Stimulated activated CD8-positive, alpha-beta memory T cell treated with anti-CD3 and anti-CD28 coated beads, Interleukin-12 subunit alpha, Interleukin-12 subunit beta, amount 100 ng/mL, for 1 hour (primary cell): ENCODE measurements around the gene RPP14.

Experiments
- DNase-seq: peaks from one replicate; pipeline ENCODE4 v3.0.0-alpha.2; 2020; ENCODE audit warnings: low read depth

Gene RPP14

DNA sequence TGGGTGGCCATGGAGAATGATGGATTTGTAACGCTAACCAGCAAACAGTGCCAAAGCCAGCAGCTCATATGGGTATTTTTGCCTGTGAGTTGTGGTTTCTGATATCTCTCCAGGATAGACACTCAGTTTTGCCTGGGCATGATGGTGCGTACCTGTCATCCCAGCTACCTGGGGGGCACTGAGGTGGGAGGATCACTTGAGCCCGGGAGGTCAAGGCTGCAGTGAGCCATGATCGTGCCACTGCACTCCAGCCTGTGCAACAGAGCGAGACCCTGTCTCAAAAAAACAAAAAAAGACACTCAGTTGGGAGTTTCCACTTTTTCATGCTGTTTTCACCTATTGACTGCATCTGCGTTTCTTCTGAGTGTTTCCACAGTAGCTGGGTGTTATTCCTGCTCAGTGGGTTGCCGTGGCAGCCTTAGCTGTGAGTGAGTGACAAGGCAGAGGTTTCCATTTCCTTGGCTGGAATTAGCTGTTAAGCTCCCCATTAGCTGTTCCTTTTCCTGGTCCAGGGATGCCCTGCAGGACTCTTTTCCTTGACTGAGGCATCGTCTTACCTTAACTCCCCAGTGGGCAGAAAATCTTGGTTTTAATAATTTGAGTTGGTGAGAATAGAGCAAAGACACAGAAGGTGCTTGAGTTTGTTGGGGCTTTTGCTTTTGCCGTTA, 14.2 kb upstream of the RPP14 start:
- DNase-seq = no peak

DNA sequence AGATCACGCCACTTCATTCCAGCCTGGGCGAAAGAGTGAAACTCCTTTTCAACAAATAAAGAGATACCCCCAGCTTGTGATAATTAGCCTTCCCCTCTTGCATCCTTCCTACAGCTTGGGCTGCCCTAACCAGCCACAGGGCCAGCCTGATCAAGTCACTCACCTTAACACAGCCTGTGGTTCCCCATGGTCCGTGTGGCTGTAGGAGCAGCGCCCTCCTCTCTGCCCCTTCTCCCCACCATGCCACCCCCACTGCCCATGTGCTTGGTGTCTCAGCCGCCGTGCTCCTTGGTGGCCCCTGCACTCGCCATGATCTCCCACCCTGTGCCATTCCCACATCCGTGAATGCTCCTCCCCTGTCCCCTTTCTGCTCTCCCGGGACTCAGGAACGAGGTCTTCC, 13.2 kb upstream of the RPP14 start:
- DNase-seq = no peak

DNA sequence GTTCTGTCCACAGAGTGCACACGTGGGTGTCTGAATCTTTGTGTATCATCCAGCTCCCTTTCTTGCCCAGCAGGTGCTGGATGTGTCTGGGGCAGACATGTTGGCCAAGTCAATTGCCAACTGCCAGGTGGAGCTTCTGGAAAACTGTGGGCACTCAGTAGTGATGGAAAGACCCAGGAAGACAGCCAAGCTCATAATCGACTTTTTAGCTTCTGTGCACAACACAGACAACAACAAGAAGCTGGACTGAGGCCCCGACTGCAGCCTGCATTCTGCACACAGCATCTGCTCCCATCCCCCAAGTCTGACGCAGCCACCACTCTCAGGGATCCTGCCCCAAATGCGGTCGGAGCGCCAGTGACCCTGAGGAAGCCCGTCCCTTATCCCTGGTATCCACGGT, 12.5 kb upstream of the RPP14 start:
- no peak for DNase-seq

DNA sequence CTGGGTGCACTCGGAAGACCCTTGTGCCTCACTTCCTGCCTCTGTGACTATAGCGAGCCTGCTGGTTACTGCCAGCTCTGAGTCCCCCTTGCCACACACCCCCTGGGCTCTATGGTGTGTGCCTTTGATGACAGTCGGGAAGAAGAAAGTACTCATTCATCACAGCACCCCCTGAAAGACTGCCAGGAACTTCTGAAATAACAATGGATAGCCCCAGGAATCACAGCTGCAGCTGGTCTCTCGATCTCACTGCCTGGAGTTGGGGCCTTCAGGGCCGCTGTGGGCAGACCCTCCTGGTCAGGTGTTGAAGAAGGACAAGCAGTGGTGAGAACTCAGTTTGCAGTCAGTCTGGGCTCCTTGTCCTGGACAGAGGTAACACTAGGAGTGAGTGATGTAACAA, 9.8 kb upstream of the RPP14 start:
- no peak for DNase-seq

DNA sequence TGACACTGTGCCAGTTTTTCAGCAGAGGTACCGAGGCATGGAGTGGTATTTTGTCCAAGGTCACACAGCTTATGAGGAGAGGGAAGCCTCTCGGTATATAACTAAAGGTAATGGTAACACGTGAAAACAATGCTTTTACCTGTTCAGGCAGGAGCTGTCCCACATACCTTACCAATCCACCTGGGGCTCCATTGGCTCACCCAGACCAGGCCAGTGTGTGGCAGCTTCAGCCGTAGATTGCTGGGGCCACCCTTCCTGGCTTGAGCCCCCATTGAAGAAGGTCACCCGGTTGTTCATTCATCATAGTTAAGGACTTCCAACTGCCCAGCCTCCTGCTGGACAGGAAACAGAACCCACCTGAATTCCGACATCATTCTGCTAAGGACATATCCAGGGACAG, 9.2 kb upstream of the RPP14 start:
- no peak for DNase-seq

DNA sequence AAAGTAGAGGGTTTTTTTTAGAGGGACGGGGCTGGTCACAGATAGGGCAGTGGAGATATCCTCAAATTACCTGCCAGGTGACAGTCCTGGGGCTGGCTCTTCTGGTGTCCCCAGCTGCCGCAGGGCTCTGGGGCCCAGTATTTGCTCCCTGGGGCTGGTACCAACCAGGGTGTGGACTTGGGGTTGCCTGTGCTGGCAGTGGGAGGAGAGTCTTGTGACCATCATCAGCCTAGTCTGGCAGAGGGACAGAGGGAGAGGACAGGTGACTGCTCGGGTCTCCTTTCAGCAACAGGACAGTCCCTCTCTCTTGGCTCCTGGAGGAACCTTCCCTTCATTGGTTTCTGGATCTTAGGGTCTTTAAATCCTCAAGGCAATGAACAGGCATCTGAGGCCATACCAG, 7.9 kb upstream of the RPP14 start:
- no peak for DNase-seq

DNA sequence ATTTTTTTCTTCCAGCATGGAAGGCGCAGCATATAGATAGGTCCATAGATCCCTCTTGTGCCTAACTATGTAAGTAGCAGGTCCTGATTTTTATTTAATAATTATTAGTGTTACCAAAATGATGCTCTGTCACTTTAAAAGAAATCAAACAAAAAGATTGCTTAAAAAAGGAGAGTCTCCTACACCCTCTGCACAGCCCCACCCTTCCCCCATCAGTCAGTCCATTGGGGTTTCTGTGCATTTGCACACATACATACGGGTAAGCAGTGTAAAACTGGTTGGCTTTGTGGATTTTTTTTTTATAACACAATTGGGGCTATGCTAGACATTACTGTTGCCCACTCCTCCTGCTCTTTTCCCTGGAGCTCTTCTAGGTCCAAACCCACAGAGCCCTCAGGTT, 7.0 kb upstream of the RPP14 start:
- DNase-seq = no peak

DNA sequence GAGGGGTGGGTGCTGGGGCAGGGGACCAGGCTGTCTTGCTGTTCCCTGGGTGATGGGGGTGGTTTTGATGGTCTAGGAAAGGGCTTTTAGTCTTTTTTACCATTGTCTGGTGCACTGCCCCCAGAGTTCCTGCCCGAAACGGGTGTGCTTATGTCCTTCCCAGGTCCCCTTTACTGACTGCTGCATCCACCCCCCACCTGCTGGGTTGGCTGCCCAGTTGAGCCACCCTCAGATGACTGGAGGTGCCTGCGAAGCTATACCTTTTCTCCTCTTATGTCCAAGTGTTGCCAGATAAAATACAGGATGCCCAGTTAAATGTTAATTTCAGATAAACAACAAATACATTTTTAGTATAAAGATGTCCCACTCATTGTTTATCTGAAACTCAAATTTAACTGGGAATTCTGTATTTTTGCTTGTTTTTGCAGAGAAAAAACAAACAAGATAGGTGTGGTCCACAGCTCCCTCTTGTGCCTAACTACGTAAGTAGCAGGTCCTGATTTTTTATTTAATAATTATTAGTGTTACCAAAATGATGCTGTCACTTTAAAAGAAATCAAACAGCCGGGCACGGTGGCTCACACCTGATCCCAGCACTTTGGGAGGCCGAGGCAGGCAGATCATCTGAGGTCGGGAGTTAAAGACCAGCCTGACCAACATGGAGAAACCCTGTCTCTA, 6.1 kb upstream of the RPP14 start:
- no peak for DNase-seq

DNA sequence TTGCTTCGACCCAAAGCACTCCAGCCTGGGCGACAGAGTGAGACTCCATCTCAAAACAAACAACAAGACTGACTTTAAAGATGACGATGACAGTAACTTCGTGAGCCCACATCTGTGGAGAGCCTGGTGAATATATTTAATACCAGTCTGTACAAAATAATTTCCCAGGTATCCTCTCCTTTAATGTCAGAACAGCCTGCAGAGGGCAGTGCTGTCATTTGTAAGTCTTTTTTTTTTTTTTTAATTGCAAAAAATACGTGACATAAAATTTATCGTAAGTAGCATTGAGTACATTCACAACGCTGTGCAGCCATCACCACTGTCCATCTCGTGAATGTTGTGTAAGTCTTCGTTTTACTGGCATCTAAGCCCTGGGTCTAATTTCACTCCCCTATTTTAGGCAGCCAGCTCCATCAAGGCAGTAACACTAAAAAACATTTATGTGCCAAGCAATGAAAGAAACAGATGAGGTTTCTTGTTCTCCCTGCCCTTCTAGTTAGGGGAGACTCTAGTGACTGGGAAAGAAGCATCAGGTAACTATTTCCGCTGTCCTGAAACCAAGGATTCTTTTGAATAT, 1.7 kb downstream of the RPP14 start:
- DNase-seq = no peak

DNA sequence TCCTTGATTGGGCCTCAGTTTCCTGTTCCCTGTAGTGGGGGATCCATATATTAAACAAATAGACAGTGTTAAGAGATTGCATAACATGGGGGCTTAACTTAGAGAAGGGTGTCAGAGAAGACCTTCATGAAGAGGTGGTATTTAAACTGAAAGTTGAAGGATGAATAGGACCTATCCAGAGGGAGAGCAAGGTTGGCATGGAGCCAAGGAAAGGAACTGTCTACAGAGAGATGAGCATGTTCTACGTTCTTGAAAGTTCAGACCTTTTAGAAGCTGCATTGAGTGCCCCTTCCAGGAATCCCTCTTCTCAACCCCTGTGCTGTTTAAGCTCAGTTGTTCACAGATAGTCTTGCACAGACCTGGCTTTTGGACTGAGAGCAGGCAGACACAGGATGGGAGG, 2.7 kb downstream of the RPP14 start:
- DNase-seq = no peak

DNA sequence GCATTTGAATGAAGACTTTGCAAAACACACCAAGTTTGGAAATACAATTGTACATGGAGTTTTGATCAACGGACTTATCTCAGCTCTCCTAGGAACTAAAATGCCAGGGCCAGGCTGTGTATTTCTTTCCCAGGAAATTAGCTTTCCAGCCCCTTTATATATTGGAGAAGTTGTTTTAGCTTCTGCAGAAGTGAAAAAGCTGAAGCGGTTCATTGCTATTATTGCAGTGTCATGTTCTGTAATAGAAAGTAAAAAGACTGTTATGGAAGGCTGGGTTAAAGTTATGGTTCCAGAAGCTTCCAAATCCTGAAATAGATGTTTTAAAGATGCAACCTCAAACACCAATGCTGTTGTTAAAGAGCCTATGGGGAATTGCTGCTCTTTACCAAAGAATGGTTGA, 11.8 kb downstream of the RPP14 start:
- DNase-seq = no peak

DNA sequence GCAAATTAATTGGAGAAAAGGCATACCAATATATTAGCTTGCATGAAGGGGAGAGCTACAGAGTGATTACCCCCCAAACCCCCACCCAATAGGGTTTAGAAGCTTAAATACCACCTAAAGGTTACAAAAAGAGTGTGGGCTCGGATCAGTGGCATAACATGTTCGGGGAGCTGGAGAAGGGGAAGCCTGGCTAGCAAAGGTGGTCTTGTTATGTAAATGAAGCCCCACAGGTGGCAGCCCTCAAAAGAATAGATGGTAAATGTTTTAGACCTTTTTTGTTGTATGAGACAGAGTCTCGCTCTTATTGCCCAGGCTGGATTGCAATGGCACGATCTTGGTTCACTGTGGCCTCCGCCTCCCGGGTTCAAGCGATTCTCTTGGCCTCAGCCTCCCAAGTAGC, 15.7 kb downstream of the RPP14 start:
- DNase-seq = no peak

DNA sequence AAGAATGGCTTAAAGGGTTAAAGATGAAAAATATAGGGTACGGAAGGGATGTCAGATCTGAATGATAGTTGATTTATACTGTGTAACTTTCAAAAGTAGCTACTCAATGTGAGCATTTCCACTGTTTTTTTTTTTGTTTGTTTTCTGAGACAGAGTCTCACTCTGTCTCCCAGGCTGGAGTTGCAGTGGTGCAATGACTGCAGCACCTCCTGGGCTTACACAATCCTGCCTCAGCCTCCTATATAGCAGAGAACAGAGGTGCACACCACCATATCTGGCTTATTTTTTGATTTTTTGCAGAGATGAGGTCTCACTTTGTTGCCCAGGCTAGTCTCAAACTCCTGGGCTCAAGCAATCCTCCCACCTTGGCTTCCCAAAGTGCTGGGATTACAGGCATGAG, 16.7 kb downstream of the RPP14 start:
- no peak for DNase-seq

DNA sequence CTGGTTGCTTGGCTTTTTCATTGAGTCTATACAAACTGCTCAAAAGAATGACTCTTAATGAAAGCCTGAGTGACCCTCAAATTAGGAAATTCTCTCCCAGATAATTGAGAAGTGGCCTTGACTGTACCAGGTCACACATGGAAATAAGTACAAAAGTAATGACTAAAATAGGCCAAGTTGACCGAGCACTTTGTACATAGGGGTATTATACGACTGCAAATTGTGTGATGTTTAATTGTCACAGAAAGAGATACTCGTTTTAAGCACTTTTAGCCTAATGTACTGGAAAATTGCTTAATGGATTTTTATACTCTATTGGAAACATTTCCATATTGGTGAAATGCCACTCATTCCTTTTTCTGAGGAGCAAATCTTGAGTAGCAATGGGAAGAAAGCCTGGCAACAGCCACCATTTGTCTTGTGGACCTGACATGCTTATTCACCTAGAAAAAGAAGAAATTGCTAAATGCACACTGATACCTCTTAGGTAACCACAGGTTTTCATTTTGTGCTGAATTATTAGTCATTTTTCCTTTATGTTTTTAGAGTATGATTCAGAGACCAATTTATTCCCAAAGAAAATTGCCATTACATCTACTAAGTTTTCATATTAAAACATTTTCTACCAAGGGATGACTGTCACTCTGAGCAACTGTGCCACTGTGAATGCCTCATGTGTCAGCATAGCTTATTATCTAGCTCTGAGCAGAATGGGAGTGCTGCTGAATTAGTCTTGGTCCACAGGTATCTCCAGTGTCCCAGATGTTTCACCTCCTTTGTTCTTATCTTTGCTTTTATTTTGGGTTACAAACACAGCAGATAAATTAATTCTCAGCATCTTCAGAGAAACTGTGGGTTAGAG, 17.7 kb downstream of the RPP14 start:
- no peak for DNase-seq

DNA sequence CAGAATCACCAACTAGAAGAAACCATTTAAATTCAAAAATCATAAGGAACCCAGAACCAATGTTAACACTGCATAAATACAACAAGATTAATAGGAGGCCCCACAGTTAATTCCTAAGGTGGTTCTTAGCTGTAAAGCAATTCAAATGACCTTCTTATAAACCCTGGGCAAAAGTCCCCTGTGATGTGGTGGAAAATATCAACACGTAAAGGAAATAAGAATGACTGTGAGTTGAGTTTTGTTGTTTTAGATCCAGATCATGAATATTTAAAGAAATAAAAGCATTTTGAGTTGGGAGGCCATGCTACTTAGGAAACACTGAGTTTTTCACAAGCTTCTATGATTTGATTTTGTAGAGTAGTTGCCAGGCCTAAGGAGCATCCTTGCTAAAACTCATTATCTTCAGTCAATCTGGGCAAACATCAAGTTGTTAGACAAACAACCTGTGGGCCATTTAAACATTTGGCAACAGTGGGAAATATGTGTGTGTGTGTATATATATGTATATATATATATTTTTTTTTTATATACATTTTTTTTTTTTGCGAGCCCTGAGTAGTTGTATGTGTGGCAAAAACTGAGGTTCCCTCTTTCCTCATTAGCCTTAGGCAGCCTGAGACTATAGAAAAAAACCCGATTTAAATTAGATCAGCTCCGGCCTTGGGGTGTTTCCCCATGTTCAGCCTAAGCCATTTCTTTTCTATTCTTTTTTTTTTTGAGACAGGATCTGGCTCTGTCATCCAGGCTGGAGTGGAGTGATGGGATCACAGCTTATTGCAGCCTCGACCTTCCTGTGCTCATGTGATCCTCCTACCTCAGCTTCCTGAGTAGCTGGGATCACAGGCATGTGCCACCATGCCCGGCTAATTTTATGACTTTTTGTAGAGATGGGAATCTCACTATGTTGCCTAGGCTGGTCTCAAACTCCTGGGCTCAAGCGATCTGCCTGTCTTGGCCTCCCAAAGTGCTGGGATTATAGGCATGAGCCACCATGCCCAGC, 18.6 kb downstream of the RPP14 start:
- DNase-seq = no peak

DNA sequence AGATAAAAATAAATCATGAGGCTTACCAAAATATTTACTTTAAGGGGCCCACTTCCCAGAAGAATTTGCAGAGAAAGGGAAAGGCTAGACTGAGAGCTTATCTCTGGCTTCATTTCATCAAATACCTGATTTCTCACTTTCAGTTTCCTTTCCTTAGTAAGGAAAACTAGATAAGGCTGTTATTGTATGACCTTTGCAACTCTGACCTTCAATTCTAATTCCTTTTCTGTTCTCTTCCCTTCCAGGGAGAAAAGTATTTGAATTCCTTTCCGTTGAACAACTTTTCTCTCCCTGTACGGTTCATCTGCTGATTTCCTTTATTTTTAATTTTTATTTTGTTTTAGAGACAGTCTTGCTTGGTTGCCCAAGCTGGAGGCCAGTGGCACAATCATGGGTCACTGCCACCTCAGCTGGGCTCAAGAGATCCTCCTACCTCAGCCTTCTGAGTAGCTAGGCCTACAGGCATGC, 19.5 kb downstream of the RPP14 start:
- DNase-seq = no peak

DNA sequence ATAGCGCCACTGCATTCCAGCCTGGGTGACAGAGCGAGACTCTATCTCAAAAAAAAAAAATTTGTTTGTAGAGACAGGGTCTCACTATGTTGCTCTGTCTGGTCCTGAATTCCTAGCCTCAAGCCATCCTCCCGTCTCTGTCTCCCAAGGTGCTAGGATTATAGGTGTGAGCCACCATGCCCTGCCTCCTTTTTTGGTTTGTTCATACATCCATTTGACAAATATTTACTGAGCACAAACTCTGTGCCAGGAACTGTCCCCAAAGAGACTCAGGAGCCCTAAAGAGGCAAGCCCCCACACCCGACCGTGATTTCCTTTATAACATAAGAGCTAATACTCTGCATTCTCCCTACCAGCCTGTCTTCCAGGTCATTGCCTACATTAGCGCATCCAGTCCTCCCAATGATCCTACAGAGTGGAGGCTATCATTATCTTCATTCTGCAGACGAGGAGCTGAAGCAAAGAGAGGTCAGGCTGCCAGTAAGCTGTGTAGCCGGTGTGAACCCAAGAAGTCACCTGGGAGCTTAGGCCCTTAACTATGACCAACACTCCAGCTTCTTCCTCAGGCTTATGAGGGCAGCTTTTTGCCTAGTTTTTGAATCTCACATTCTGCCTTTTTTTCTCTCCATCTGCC, 20.3 kb downstream of the RPP14 start:
- no peak for DNase-seq

DNA sequence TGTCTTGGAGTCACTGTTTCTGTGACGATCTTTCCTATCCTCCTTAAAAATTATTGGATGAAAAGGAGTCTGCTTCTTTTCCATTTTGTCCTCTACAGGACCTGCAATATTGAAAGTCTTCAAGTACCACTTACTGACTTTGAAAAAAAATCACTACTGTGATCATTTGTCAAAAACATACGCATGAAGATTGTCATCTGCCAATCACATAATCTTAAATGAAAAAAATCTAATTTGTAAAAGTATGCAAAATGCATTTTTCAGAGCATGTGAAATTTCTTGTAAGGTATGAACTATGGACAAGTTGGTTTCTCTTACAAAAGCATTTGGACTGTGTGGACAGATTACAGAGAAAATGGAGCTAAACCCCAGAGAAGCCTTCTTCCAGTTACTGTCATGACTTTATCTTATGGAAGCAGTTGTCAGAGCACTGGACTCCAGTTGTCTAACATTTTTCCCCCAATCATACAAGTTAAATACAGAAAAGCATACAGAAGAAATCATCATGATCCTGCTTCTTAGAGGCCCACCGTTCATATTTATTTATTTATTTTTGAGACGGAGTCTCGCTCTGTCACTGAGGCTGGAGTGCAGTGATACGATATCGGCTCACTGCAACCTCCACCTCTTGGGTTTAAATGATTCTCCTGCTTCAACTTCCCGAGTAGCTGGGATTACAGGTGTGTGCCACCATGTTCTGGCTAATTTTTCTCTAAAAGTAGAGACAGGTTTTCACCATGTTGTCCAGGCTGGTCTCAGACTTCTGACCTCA, 23.3 kb downstream of the RPP14 start:
- DNase-seq = no peak

DNA sequence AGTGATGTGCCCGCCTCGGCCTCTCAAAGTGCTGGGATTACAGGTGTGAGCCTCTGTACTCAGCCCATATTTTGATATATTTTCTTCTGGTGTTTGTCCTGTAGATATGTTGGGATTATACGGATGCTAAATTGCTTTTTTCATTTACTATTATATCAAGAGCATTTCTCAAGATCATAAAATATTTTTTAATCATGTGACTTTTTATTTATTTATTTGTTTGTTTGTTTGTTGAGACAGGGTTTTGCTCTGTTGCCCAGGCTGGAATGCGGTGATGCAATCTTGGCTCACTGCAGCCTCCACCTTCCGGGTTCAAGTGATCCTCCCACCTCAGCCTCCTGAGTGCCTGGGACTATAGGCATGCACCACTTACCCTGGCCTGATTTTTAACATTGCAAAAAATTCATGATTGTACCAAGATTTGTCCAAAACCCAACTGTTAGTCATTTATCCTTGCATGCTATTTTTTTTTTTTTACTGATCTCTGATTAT, 23.9 kb downstream of the RPP14 start:
- no peak for DNase-seq

DNA sequence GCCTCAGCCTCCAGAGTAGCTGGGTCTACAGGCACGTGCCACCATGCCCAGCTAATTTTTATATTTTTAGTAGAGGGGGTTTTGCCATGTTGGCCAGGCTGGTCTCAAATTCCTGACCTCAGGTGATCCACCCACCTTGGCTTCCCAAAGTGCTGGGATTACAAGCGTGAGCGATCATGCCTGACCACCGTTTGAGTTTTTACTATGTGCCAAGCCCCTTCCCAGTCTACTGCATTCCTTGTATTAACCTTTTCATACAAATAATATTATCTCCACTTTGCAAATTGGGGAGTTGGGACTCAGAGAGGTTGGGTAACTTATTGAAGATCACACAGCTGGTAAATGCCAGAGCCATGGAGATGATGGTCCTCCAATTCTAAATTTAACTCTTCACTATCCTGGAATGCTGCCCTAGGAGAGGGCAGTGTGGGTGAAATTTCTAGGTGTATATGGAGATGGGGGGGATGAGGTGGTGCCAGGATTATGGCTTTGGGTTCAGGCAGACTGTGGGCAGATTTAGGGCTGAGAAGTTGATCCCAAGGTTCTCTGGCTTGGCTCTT, 25.6 kb downstream of the RPP14 start:
- no peak for DNase-seq
